Keratinocyte (primary cell): ENCODE measurements around the gene CACNB2.

Experiments
- CTCF ChIP-seq, 3 experiments: IDR thresholded peaks in 1 of 3; conservative IDR thresholded peaks in 1 of 3; optimal IDR thresholded peaks in 1 of 3; 2 replicates in 2 of 3; 3 replicates in 1 of 3; pipeline versions ENCODE3 to v1.5.1; 2011; ENCODE audit warnings: low read length in 3 of 3, mild to moderate bottlenecking in 3 of 3, moderate library complexity in 2 of 3, control low read depth in 1 of 3, inconsistent platforms in 1 of 3; ENCODE audit not compliant: insufficient read depth in 2 of 3; ENCODE audit errors: extremely low read depth in 1 of 3
- EZH2 ChIP-seq: IDR thresholded peaks from one replicate; pipeline ENCODE4 v1.6.1; 2012; ENCODE audit warnings: inconsistent platforms, mild to moderate bottlenecking, low read length, moderate library complexity

GRCh38 chr10:18583575-18584270 is 443.5 kb downstream of the CACNB2 start:
- TF ChIP-seq CTCF (optimal IDR thresholded peaks at IDR 0.05 in 1 of 3, IDR thresholded peaks at IDR 0.05 in 1 of 3, conservative IDR thresholded peaks at IDR 0.05 in 1 of 3; ENCODE audit: extremely low read depth in 1 of 3, insufficient read depth in 2 of 3, low read length in 3 of 3) (no peak), EZH2 (no peak)
